Spleen (tissue), 7 donors: ENCODE measurements around the gene FXYD5.

Source experiments
- POLR2A ChIP-seq, 3 donors: fragments of 450-650 bp; IDR thresholded peaks; one replicate each; pipeline ENCODE4 v1.5.1; 2017; ENCODE audit warnings: antibody characterized with exemption in 3 of 3, mild to moderate bottlenecking in 1 of 3
- POLR2AphosphoS5 ChIP-seq, 3 donors: sonication (generic); formaldehyde crosslinking; IDR thresholded peaks; one replicate each; pipeline ENCODE4 v1.5.1; 2017; ENCODE audit warnings: antibody characterized with exemption in 3 of 3
- TF ChIP-seq, protein P1 (sequence below), 11 experiments: fragments of 200-600 bp in 7 of 11; fragments of 450-650 bp in 4 of 11; sonication (generic) in 4 of 11; IDR thresholded peaks in 8 of 11; conservative IDR thresholded peaks in 3 of 11; 1 replicate in 7 of 11; 2 replicates in 4 of 11; pipeline versions ENCODE4 v1.4.0 to v1.8.0; 2016 to 2021; ENCODE audit warnings: antibody characterized with exemption in 11 of 11, inconsistent platforms in 4 of 11, mild to moderate bottlenecking in 1 of 11
- donor health status: DM: no; HTN: no; CAD: no; lungs with moderate emphysema.
- donor health status: DM: no; HTN: no; CAD: no.
- donor health status: DM: no; HTN: no; CAD: no.

DNA sequence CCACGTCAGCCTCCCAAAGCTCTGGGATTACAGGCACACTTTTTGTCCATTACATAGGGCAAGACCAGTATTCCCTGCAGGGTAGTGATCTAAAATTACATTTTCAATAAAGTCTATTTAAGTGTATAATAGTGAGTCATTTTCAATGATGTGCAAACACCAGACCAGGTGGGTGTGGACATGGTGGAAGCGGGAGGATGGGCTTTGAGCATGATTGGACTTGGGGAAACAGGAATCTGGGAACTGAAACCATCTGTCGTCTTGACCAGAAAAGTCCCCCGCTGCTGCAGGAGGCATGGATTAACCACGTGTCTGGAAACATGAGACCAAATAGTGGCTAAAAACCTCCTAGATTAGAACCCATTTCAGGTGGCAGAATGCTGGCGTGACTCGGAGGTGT lies 34.0 kb upstream of the FXYD5 start:
- TF ChIP-seq POLR2A (IDR thresholded peaks at IDR 0.05): no peak
- TF ChIP-seq POLR2AphosphoS5 (IDR thresholded peaks at IDR 0.05): no peak
- TF ChIP-seq, protein P1, sequence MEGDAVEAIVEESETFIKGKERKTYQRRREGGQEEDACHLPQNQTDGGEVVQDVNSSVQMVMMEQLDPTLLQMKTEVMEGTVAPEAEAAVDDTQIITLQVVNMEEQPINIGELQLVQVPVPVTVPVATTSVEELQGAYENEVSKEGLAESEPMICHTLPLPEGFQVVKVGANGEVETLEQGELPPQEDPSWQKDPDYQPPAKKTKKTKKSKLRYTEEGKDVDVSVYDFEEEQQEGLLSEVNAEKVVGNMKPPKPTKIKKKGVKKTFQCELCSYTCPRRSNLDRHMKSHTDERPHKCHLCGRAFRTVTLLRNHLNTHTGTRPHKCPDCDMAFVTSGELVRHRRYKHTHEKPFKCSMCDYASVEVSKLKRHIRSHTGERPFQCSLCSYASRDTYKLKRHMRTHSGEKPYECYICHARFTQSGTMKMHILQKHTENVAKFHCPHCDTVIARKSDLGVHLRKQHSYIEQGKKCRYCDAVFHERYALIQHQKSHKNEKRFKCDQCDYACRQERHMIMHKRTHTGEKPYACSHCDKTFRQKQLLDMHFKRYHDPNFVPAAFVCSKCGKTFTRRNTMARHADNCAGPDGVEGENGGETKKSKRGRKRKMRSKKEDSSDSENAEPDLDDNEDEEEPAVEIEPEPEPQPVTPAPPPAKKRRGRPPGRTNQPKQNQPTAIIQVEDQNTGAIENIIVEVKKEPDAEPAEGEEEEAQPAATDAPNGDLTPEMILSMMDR (IDR thresholded peaks at IDR 0.05 in 8 of 11, conservative IDR thresholded peaks at IDR 0.05 in 3 of 11): no peak
